ENCODE data around the gene MORN1.

- peak in 1 of 2 donors; percentile 70 for TF ChIP-seq POLR2A (IDR thresholded peaks at IDR 0.05)
- TF ChIP-seq CTCF (IDR thresholded peaks at IDR 0.05): no peak
These were observed 21.0 kb upstream of the MORN1 start, which contains the start of gene PEX10 for GRCh38 chr1:2412395-2412772.
